Measurements from ENCODE around the gene GPR183.
"Not testable (repeated sequence)": the region's sequence is repeated elsewhere in the genome, so short reads cannot be mapped to it uniquely, and the experiment has no call there.

Gene GPR183

GRCh38 chr13:99249178-99249577 is 58.0 kb downstream of the GPR183 start:
- Mint-ChIP-seq H3K27ac (peak overlapping the region; percentile 7 to 39), H3K36me3 (ENCODE audit: insufficient read depth) (peaks cover 36% of the 10 kb centered on the region), H3K4me1 (ENCODE audit: low read depth in 2 of 2) (peaks cover 27 to 40% of the 10 kb centered on the region in 2 donors)
- H3K9me3 Mint-ChIP-seq; H3K27me3 Mint-ChIP-seq; ATAC-seq (replicated peaks); H3K4me3 Mint-ChIP-seq; DNase-seq: not testable (repeated sequence)

GRCh38 chr13:99246100-99246499 is 61.1 kb downstream of the GPR183 start:
- DNase-seq (no peak), ATAC-seq (replicated peaks) (no peak)
- Mint-ChIP-seq H3K27ac (no peak overlapping the region), H3K4me3 (no peak overlapping the region), H3K27me3 (no peaks in the 10 kb centered on the region), H3K36me3 (ENCODE audit: insufficient read depth) (peaks cover 42% of the 10 kb centered on the region), H3K9me3 (peaks cover 0 to 6% of the 10 kb centered on the region in 2 donors), H3K4me1 (ENCODE audit: low read depth in 2 of 2) (peaks cover 18 to 21% of the 10 kb centered on the region in 2 donors)

Data from effector memory CD8-positive, alpha-beta T cell (primary cell).